ENCODE results near the gene LUC7L3. TPM values are rescaled to one million over a fixed set of nuclear protein-coding genes. Genes with fewer than 3 reads are reported as not detected.

The LUC7L3 gene
- total and polyA plus RNA-seq, 2 of the 13 experiments (the other 11 are each of a cell fraction or from before 2014, with no cell fraction given), result 108 to 120 TPM

GRCh38 chr17:50684612-50685333 is 34.6 kb upstream of the LUC7L3 start (continued):
- peak; percentile 99 for TF ChIP-seq PAXIP1 (CRISPR knock-in tag; conservative IDR thresholded peaks at IDR 0.05)
- TF ChIP-seq KDM3A (CRISPR knock-in tag; IDR thresholded peaks at IDR 0.05; ENCODE audit: low read depth), result peak; percentile 96
- no peak for TF ChIP-seq PCBP1 (IDR thresholded peaks at IDR 0.05; ENCODE audit: borderline replicate concordance, low read depth, low read length)
- TF ChIP-seq NCOA1 (CRISPR knock-in tag; IDR thresholded peaks at IDR 0.05), result no peak
- peak; percentile 96 for TF ChIP-seq NR2F2 (IDR thresholded peaks at IDR 0.05; ENCODE audit: borderline replicate concordance, low read depth)
- peak; percentile 92; the same call in 1 of the 2 replicates for TF ChIP-seq STAT6 (CRISPR knock-in tag; IDR thresholded peaks at IDR 0.05; ENCODE audit: borderline replicate concordance)
- no peak; the same call in 1 of the 2 replicates for TF ChIP-seq ZNF7 (CRISPR knock-in tag; IDR thresholded peaks at IDR 0.05)
- no peak for TF ChIP-seq FUBP1 (CRISPR knock-in tag; IDR thresholded peaks at IDR 0.05; ENCODE audit: borderline replicate concordance)
- peak; percentile 94; the same call in 1 of the 2 replicates for TF ChIP-seq ZNF546 (CRISPR knock-in tag; conservative IDR thresholded peaks at IDR 0.05)
- peak; percentile 97 for TF ChIP-seq ZBTB7A (CRISPR knock-in tag; IDR thresholded peaks at IDR 0.05)
- no peak for TF ChIP-seq ZNF234 (CRISPR knock-in tag; conservative IDR thresholded peaks at IDR 0.05)
- TF ChIP-seq ZFY (CRISPR knock-in tag; IDR thresholded peaks at IDR 0.05), result peak; percentile 92
- TF ChIP-seq SOX13 (IDR thresholded peaks at IDR 0.05), result peak; percentile 72
- peak; percentile 64 to 91; a peak in 2 of 4 replicates for TF ChIP-seq SOX13 (CRISPR knock-in tag; conservative IDR thresholded peaks at IDR 0.05 in 1 of 2, IDR thresholded peaks at IDR 0.05 in 1 of 2)
- peak; percentile 90 for TF ChIP-seq ZNF335 (CRISPR knock-in tag; IDR thresholded peaks at IDR 0.05)
- no peak for TF ChIP-seq SNRNP70 (IDR thresholded peaks at IDR 0.05; ENCODE audit: low read depth, low read length)
- no peak for TF ChIP-seq NFE2L1 (CRISPR knock-in tag; IDR thresholded peaks at IDR 0.05; ENCODE audit: borderline replicate concordance)
- no peak for TF ChIP-seq ZNF776 (CRISPR knock-in tag; IDR thresholded peaks at IDR 0.05)
- TF ChIP-seq SRY (CRISPR knock-in tag; IDR thresholded peaks at IDR 0.05), result peak; percentile 89
- peak; percentile 65 for TF ChIP-seq TGIF2 (CRISPR knock-in tag; IDR thresholded peaks at IDR 0.05)
- peak; percentile 26; the same call in 1 of the 2 replicates for TF ChIP-seq ZNF703 (CRISPR knock-in tag; IDR thresholded peaks at IDR 0.05; ENCODE audit: borderline replicate concordance)
- TF ChIP-seq HES4 (CRISPR knock-in tag; IDR thresholded peaks at IDR 0.05; ENCODE audit: borderline replicate concordance), result no peak
- 0 out of 2 replicates have a peak, but pooled peaks have one; percentile 54 for TF ChIP-seq ZSCAN22 (CRISPR knock-in tag; IDR thresholded peaks at IDR 0.05)
